Measurements from ENCODE around the gene IFT74.
"Not testable (repeated sequence)": the region's sequence is repeated elsewhere in the genome, so short reads cannot be mapped to it uniquely, and the experiment has no call there.

Gene IFT74

GRCh38 chr9:27089706-27090105, 133.5 kb downstream of the IFT74 start:
- Histone ChIP-seq H3K27ac (no peak overlapping the region), H3K4me1 (ENCODE audit: control insufficient read depth in 1 of 2, insufficient read depth in 1 of 2, low read depth in 1 of 2, low read length in 1 of 2) (no peaks in the 10 kb centered on the region)

DNA sequence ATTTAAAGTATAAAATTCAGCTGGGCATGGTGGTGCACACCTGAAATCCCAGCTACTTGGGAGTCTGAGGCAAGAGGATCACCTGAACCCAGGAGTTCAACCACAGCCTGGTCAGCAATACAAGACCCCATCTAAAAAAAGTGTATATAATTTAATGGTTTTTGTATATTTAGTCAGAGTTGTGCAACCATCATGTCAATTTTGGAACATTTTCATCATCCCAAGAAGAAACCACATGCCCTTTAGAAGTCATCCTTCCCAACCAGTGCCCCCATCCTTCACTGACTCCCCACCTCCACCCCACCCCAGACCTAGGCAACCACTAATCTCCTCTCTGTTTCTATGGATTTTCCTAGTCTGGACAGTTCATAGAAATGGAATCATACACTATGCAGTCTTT, 134.0 kb downstream of the IFT74 start:
- peaks cover 5% of the 10 kb centered on the region for H3K27me3 ChIP-seq
- no peak overlapping the region for H3K27ac ChIP-seq
- no peaks in the 10 kb centered on the region for H3K36me3 ChIP-seq
- H3K4me3 ChIP-seq (ENCODE audit: low read depth in 1 of 2, low read length in 1 of 2), result no peak overlapping the region
- H3K9me3 ChIP-seq, result no peaks in the 10 kb centered on the region
- TF ChIP-seq CTCF (IDR thresholded peaks at IDR 0.05), result no peak
- H3K4me1 ChIP-seq (ENCODE audit: control insufficient read depth in 1 of 2, insufficient read depth in 1 of 2, low read depth in 1 of 2, low read length in 1 of 2), result no peaks in the 10 kb centered on the region

More at GRCh38 chr9:27089706-27090105, 133.5 kb downstream of the IFT74 start:
- no peaks in the 10 kb centered on the region for H3K36me3 ChIP-seq
- no peaks in the 10 kb centered on the region for H3K9me3 ChIP-seq
- no peak for TF ChIP-seq CTCF (IDR thresholded peaks at IDR 0.05)
- H3K27me3 ChIP-seq, result peaks cover 5% of the 10 kb centered on the region
- no peak overlapping the region for H3K4me3 ChIP-seq (ENCODE audit: low read depth in 1 of 2, low read length in 1 of 2)

GRCh38 chr9:27090711-27091110, 134.5 kb downstream of the IFT74 start:
- Histone ChIP-seq H3K36me3 (no peaks in the 10 kb centered on the region), H3K9me3 (no peaks in the 10 kb centered on the region), H3K4me3 (ENCODE audit: low read depth in 1 of 2, low read length in 1 of 2) (no peak overlapping the region), H3K27ac (no peak overlapping the region), H3K4me1 (ENCODE audit: control insufficient read depth in 1 of 2, insufficient read depth in 1 of 2, low read depth in 1 of 2, low read length in 1 of 2) (no peaks in the 10 kb centered on the region), H3K27me3 (peaks cover 5% of the 10 kb centered on the region)
- no peak for TF ChIP-seq CTCF (IDR thresholded peaks at IDR 0.05)

DNA sequence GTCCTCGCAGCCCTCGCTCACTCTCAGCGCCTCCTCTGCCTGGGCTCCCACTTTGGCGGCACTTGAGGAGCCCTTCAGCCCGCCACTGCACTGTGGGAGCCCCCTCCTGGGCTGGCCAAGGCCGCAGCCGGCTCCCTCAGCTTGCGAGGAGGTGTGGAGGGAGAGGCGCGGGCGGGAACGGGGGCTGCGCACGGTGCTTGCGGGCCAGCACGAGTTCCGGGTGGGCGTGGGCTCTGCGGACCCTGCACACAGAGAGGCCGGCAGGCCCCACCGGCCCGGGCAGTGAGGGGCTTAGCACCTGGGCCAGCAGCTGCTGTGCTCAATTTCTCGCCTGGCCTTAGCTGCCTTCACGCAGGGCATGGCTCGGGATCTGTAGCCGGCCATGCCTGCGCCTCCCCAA, 136.3 kb downstream of the IFT74 start:
- not testable (repeated sequence) for H3K4me3 ChIP-seq (ENCODE audit: low read depth in 1 of 2, low read length in 1 of 2); H3K9me3 ChIP-seq; H3K36me3 ChIP-seq; H3K4me1 ChIP-seq (ENCODE audit: control insufficient read depth in 1 of 2, insufficient read depth in 1 of 2, low read depth in 1 of 2, low read length in 1 of 2); H3K27me3 ChIP-seq; H3K27ac ChIP-seq

GRCh38 chr9:27093384-27094067, 137.3 kb downstream of the IFT74 start:
- not testable (repeated sequence) for H3K9me3 ChIP-seq; H3K27ac ChIP-seq; H3K27me3 ChIP-seq; H3K4me1 ChIP-seq (ENCODE audit: control insufficient read depth in 1 of 2, insufficient read depth in 1 of 2, low read depth in 1 of 2, low read length in 1 of 2); H3K4me3 ChIP-seq (ENCODE audit: low read depth in 1 of 2, low read length in 1 of 2); H3K36me3 ChIP-seq

DNA sequence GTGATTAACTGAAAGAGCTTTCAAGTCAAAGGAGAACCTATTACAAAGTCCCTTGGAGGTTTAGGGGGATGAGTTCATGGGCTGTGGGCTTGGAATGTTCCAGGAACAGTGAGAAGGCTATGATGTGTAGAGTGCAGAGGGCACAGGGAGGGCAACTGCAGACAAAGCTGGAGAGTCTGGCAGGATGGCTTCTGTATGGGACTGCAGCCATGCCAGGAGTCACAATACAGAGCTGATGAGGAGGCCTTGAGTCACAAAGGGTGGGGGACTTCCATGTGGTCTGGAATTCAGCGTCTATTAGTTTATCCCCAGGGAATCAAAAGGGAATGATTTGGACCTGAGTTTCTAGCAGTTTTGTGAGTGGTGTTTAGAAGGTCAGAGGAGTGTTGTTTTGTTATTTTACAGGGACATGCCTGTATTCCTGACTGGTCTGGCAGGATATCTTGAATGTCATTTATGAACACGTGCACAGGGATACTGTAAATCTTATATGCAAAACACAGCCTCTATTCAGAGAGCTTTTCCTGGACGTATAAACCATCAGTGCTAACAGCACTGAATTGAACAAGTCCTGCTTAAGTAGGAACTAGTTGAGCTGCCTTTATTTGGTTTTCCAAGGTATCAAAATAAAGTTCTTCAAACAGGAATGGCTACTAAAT, 138.6 kb downstream of the IFT74 start:
- H3K27ac ChIP-seq, result no peak overlapping the region
- H3K36me3 ChIP-seq, result no peaks in the 10 kb centered on the region
- H3K4me1 ChIP-seq (ENCODE audit: control insufficient read depth in 1 of 2, insufficient read depth in 1 of 2, low read depth in 1 of 2, low read length in 1 of 2), result no peaks in the 10 kb centered on the region
- H3K9me3 ChIP-seq, result no peaks in the 10 kb centered on the region
- H3K27me3 ChIP-seq, result peaks cover 5% of the 10 kb centered on the region
- no peak overlapping the region for H3K4me3 ChIP-seq (ENCODE audit: low read depth in 1 of 2, low read length in 1 of 2)
- TF ChIP-seq CTCF (IDR thresholded peaks at IDR 0.05), result no peak
